ENCODE measurements around the gene CNPY4. TPM values are rescaled to one million over a fixed set of nuclear protein-coding genes. Genes with fewer than 3 reads are reported as not detected.

CNPY4 gene
- total RNA-seq, 2 experiments from 2014 or later, result 22.5 to 25.6 TPM

GRCh38 chr7:100171840-100172239 lies 52.4 kb downstream of the CNPY4 start:
- peak in 2 of 14 experiments; percentile 37 for DNase-seq
- Mint-ChIP-seq H3K36me3 (ENCODE audit: low read depth) (no peaks in the 10 kb centered on the region), H3K4me3 (peak overlapping the region; percentile 85), H3K9me3 (no peaks in the 10 kb centered on the region), H3K27ac (peak overlapping the region; percentile 66), H3K27me3 (no peaks in the 10 kb centered on the region), H3K4me1 (ENCODE audit: low read depth) (peaks cover 62% of the 10 kb centered on the region)
- peaks cover 64% of the 10 kb centered on the region for H3K4me1 ChIP-seq (ENCODE audit: insufficient read depth, low read length)
- no peak for TF ChIP-seq CTCF (IDR thresholded peaks at IDR 0.05)
- ChIA-PET CTCF (interaction anchor here (0.6 to 1.3 kb wide), 2 partner anchors 9 to 18 kb away, joined by 3 to 4 read pairs; no protein-coding TSS in a partner anchor), POLR2A (interaction anchor here (0.9 to 3.5 kb wide), 6 partner anchors 9 to 71 kb away, joined by 3 to 14 read pairs (median 6); partner anchors contain the start of genes AP4M1, LAMTOR4 and MCM7)
- H3K27me3 ChIP-seq (ENCODE audit: control insufficient read depth in 1 of 2, insufficient read depth in 2 of 2, low read length in 2 of 2), result peaks cover 0 to 3% of the 10 kb centered on the region in 2 experiments
- no peak overlapping the region for H3K27ac ChIP-seq (ENCODE audit: low read depth in 1 of 2, low read length in 2 of 2)
- no peak for ATAC-seq (ENCODE audit: poor library complexity)
- H3K9me3 ChIP-seq (ENCODE audit: control insufficient read depth in 1 of 2, insufficient read depth in 1 of 2, low read length in 2 of 2), result no peaks in the 10 kb centered on the region
- intact Hi-C loops (cut with DNase I, micrococcal nuclease), result loop anchor here in 1 of 2 experiments (1.0 kb wide), 1 partner anchor 37 kb away; no protein-coding TSS in a partner anchor
- no peaks in the 10 kb centered on the region for H3K36me3 ChIP-seq (ENCODE audit: insufficient read depth, low read length)
- peak overlapping the region; percentile 36 for H3K4me3 ChIP-seq (ENCODE audit: low read length)

- no peak overlapping the region for H3K4me3 Mint-ChIP-seq
- Histone ChIP-seq H3K4me3 (ENCODE audit: low read length) (no peak overlapping the region), H3K4me1 (ENCODE audit: insufficient read depth, low read length) (peaks cover 63% of the 10 kb centered on the region), H3K9me3 (ENCODE audit: control insufficient read depth in 1 of 2, insufficient read depth in 1 of 2, low read length in 2 of 2) (peaks cover 0 to 11% of the 10 kb centered on the region in 2 experiments), H3K27me3 (ENCODE audit: control insufficient read depth in 1 of 2, insufficient read depth in 2 of 2, low read length in 2 of 2) (peaks cover 0 to 3% of the 10 kb centered on the region in 2 experiments), H3K27ac (ENCODE audit: low read depth in 1 of 2, low read length in 2 of 2) (no peak overlapping the region), H3K36me3 (ENCODE audit: insufficient read depth, low read length) (no peaks in the 10 kb centered on the region)
- TF ChIP-seq CTCF (IDR thresholded peaks at IDR 0.05), result no peak
- no peaks in the 10 kb centered on the region for H3K36me3 Mint-ChIP-seq (ENCODE audit: low read depth)
- ChIA-PET POLR2A (no interaction called here), CTCF (no interaction called here)
- DNase-seq, result peak in 1 of 14 experiments; percentile 49
- H3K4me1 Mint-ChIP-seq (ENCODE audit: low read depth), result peaks cover 52% of the 10 kb centered on the region
- H3K27ac Mint-ChIP-seq, result peak overlapping the region; percentile 49
- intact Hi-C loops (cut with DNase I, micrococcal nuclease), result no loop called here
- no peak for ATAC-seq (ENCODE audit: poor library complexity)
- H3K27me3 Mint-ChIP-seq, result no peaks in the 10 kb centered on the region
- H3K9me3 Mint-ChIP-seq, result peaks cover 2% of the 10 kb centered on the region
Observed at GRCh38 chr7:100173806-100174495, 54.5 kb downstream of the CNPY4 start.

GRCh38 chr7:100174582-100174981 lies 55.1 kb downstream of the CNPY4 start:
- peaks cover 0 to 11% of the 10 kb centered on the region in 2 experiments for H3K9me3 ChIP-seq (ENCODE audit: control insufficient read depth in 1 of 2, insufficient read depth in 1 of 2, low read length in 2 of 2)
- TF ChIP-seq CTCF (IDR thresholded peaks at IDR 0.05), result no peak
- no peak overlapping the region for H3K4me3 ChIP-seq (ENCODE audit: low read length)
- H3K4me1 Mint-ChIP-seq (ENCODE audit: low read depth), result peaks cover 46% of the 10 kb centered on the region
- no peak overlapping the region for H3K27ac ChIP-seq (ENCODE audit: low read depth in 1 of 2, low read length in 2 of 2)
- intact Hi-C loops (cut with DNase I, micrococcal nuclease), result no loop called here
- ATAC-seq (ENCODE audit: poor library complexity) (no peak), DNase-seq (no peak)
- CTCF ChIA-PET, result interaction anchor here (1.1 kb wide), 1 partner anchor 42 kb away, joined by 3 read pairs; no protein-coding TSS in a partner anchor
- H3K4me3 Mint-ChIP-seq, result peak overlapping the region; percentile 64
- no peaks in the 10 kb centered on the region for H3K36me3 ChIP-seq (ENCODE audit: insufficient read depth, low read length)
- H3K9me3 Mint-ChIP-seq, result peaks cover 2% of the 10 kb centered on the region
- POLR2A ChIA-PET, result no interaction called here
- peaks cover 0 to 3% of the 10 kb centered on the region in 2 experiments for H3K27me3 ChIP-seq (ENCODE audit: control insufficient read depth in 1 of 2, insufficient read depth in 2 of 2, low read length in 2 of 2)
- H3K36me3 Mint-ChIP-seq (ENCODE audit: low read depth), result no peaks in the 10 kb centered on the region
- H3K27ac Mint-ChIP-seq, result peak overlapping the region; percentile 49
- H3K4me1 ChIP-seq (ENCODE audit: insufficient read depth, low read length), result peaks cover 59% of the 10 kb centered on the region
- H3K27me3 Mint-ChIP-seq, result no peaks in the 10 kb centered on the region

Small RNA genes lying within 50 kb of the gene (microRNA-seq; reads per million reads assigned to microRNA genes)
- 4,594 reads per million, percentile 94 among the genes with 10 or more reads in this experiment for gene MIR106B (ENCODE audit: borderline microRNAs expressed, borderline replicate concordance)
- 745 reads per million, percentile 83 among the genes with 10 or more reads in this experiment for gene MIR25 (ENCODE audit: borderline microRNAs expressed, borderline replicate concordance)
- not detected for gene MIR4658 (ENCODE audit: borderline microRNAs expressed, borderline replicate concordance)
- 2,197 reads per million, percentile 91 among the genes with 10 or more reads in this experiment for gene MIR93 (ENCODE audit: borderline microRNAs expressed, borderline replicate concordance)

Other genes starting within 250 kb of the CNPY4 start
- gene OR2AE1, start 242.6 kb upstream of the CNPY4 start, total RNA-seq, result not detected
- gene TRIM4, start 200.1 kb upstream of the CNPY4 start, total RNA-seq, result 10 to 100 TPM; 22.8 to 23.1 TPM
- under 1 TPM; 0.25 to 0.36 TPM for gene GJC3, start 190.0 kb upstream of the CNPY4 start, total RNA-seq
- gene AZGP1, start 143.6 kb upstream of the CNPY4 start, total RNA-seq, result not detected
- 10 to 100 TPM; 42.3 to 45.0 TPM for gene ZKSCAN1, start 104.0 kb upstream of the CNPY4 start, total RNA-seq
- gene ZSCAN21, start 69.9 kb upstream of the CNPY4 start, total RNA-seq, result 1 to 10 TPM; 2.0 to 2.7 TPM
- gene ZNF3, start 37.9 kb upstream of the CNPY4 start, total RNA-seq, result 10 to 100 TPM; 38.3 to 40.3 TPM
- gene COPS6, start 30.7 kb upstream of the CNPY4 start, total RNA-seq, result 10 to 100 TPM; 79.0 to 83.9 TPM
- 10 to 100 TPM; 54.5 to 56.0 TPM for gene MCM7, start 18.2 kb upstream of the CNPY4 start, total RNA-seq
- gene AP4M1, start 18.0 kb upstream of the CNPY4 start, total RNA-seq, result 1 to 10 TPM; 2.8 to 4.0 TPM
- gene TAF6, start 276 bp upstream of the CNPY4 start, total RNA-seq, result 10 to 100 TPM; 34.8 to 37.4 TPM
- 1 to 10 TPM; 3.7 to 4.4 TPM for gene MBLAC1, start 7.3 kb downstream of the CNPY4 start, total RNA-seq
- 100 to 1,000 TPM; 107 to 125 TPM for gene LAMTOR4, start 29.3 kb downstream of the CNPY4 start, total RNA-seq
- gene TRAPPC14, start 39.1 kb downstream of the CNPY4 start, total RNA-seq, result 10 to 100 TPM; 37.9 to 42.6 TPM
- gene GAL3ST4, start 49.0 kb downstream of the CNPY4 start, total RNA-seq, result 10 to 100 TPM; 12.7 to 13.2 TPM
- 10 to 100 TPM; 16.4 to 18.7 TPM for gene GPC2, start 57.7 kb downstream of the CNPY4 start, total RNA-seq
- 1 to 10 TPM; 4.0 to 5.5 TPM for gene STAG3, start 58.3 kb downstream of the CNPY4 start, total RNA-seq
- gene PVRIG, start 100.3 kb downstream of the CNPY4 start, total RNA-seq, result 10 to 100 TPM; 30.1 to 33.2 TPM
- gene SPDYE3, start 188.1 kb downstream of the CNPY4 start, total RNA-seq, result not detected
- gene PILRB, start 238.5 kb downstream of the CNPY4 start, total RNA-seq, result 10 to 100 TPM; 56.4 to 67.6 TPM

Data from CD4-positive, alpha-beta T cell (primary cell).